Measurements from ENCODE around the gene SNX25.

GRCh38 chr4:185235843-185236503 lies 26.6 kb downstream of the SNX25 start:
- TF ChIP-seq CTCF (conservative IDR thresholded peaks at IDR 0.05; ENCODE audit: low read depth in 2 of 2) (no peak), ZNF462 (CRISPR knock-in tag; IDR thresholded peaks at IDR 0.05) (no peak), EZH2 (IDR thresholded peaks at IDR 0.05; ENCODE audit: low read depth, unreplicated experiment) (no peak), REST (IDR thresholded peaks at IDR 0.05; ENCODE audit: unreplicated experiment) (no peak), EZH2phosphoT487 (IDR thresholded peaks at IDR 0.05; ENCODE audit: unreplicated experiment) (no peak), CREB1 (CRISPR knock-in tag; IDR thresholded peaks at IDR 0.05; ENCODE audit: low read depth) (no peak), ZNF331 (CRISPR knock-in tag; IDR thresholded peaks at IDR 0.05; ENCODE audit: low read depth) (no peak), POLR2AphosphoS5 (IDR thresholded peaks at IDR 0.05; ENCODE audit: low read depth) (no peak), JUNB (IDR thresholded peaks at IDR 0.05; ENCODE audit: unreplicated experiment) (no peak)

Measured in GM23338 (cell line).